NCI-H460 (cell line): ENCODE results near the gene KIAA0040. TPM values are rescaled to one million over a fixed set of nuclear protein-coding genes. Genes with fewer than 3 reads are reported as not detected.
"Not testable (repeated sequence)": the region's sequence is repeated elsewhere in the genome, so short reads cannot be mapped to it uniquely, and the experiment has no call there.

Source experiments
- DNase-seq: peaks from one replicate; pipeline ENCODE4 v3.0.0-alpha.2; 2016; ENCODE audit warnings: low read depth; ENCODE audit errors: extremely low read depth
- total RNA-seq: library from RNA; depleted of rRNA; stranded (reverse); fragments of >200 nt; shearing (Covaris generic); gene quantifications from 2 replicates; pipeline ENCODE4 v1.2.3, GENCODE V29; 2014; rRNA removed

Gene KIAA0040
- total RNA-seq, 1 experiment from 2014 or later, result 5.0 TPM

GRCh38 chr1:175114996-175115395 is 77.6 kb downstream of the KIAA0040 start:
- DNase-seq, result no peak

DNA sequence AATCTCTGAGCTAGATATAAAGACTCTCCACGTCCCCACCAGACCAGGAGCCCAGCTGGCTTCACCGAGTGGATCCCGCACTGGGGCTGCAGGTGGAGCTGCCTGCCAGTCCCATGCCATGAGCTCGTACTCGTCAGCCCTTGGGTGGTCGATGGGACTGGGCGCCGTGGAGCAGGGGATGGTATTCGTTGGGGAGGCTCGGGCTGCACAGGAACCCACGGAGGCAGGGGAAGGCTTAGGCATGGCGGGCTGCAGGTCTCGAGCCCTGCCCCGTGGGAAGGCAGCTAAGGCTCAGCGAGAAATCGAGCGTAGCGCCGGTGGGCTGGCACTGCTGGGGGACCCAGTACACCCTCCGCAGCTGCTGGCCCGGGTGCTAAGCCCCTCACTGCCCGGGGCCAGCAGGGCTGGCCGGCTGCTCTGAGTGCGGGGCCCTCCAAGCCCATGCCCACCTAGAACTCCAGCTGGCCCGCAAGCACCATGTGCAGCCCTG is 84.2 kb downstream of the KIAA0040 start:
- not testable (repeated sequence) for DNase-seq

Other genes starting within 250 kb of the KIAA0040 start
- gene CACYBP, start 192.8 kb downstream of the KIAA0040 start, total RNA-seq, result 644 and 1,006 TPM in 2 replicates
- gene MRPS14, start 169.4 kb downstream of the KIAA0040 start, total RNA-seq, result 45.5 and 55.1 TPM in 2 replicates
- gene TNN, start 124.9 kb downstream of the KIAA0040 start, total RNA-seq, result not detected in 2 replicates